Measurements from ENCODE around the gene MRPL41. TPM values are rescaled to one million over a fixed set of nuclear protein-coding genes. Genes with fewer than 3 reads are reported as not detected.
A peak's percentile ranks its signal among the peaks of the same experiment; 100 is the strongest.
"Not testable (repeated sequence)": the region's sequence is repeated elsewhere in the genome, so short reads cannot be mapped to it uniquely, and the experiment has no call there.

MRPL41 gene
- total and polyA plus RNA-seq, 2 donors from 2014 or later, result 47.3 to 150 TPM

DNA sequence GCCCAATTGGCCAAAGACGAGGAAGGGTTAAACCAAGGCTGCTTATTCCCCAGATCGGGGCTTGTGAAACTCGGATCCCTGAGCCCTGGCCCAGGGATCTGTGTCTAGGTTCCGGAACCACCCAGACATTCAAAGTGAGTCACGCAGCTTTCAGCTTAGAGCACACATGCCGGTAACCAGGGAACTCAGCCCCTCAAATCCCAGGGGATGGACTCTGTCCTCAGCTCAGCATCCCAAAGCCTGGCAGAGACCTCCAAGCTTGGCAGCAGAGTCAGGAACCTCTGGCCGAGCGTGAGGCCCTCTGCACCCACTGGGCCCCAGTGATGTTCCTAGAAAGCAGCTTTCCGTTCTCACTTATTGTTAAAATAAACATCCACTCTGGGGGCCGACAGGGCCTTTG, 6.6 kb upstream of the MRPL41 start:
- intact Hi-C loops (cut with DNase I), result no loop called here
- no peaks in the 10 kb centered on the region for H3K27me3 ChIP-seq (ENCODE audit: control insufficient read depth, insufficient read depth, low read length)
- no peak overlapping the region for H3K9ac ChIP-seq (ENCODE audit: low read length in 3 of 3)
- no peak for TF ChIP-seq CTCF (IDR thresholded peaks at IDR 0.05; ENCODE audit: borderline replicate concordance, extremely low read depth, insufficient read depth)
- DNase-seq (no peak), FAIRE-seq (no peak)
- H3K36me3 ChIP-seq (ENCODE audit: control insufficient read depth in 2 of 3, insufficient read depth in 3 of 3, low read length in 3 of 3), result no peaks in the 10 kb centered on the region
- H3K27ac ChIP-seq (ENCODE audit: low read depth in 2 of 2, low read length in 2 of 2), result no peak overlapping the region
- H3K9me3 ChIP-seq (ENCODE audit: control insufficient read depth in 2 of 3, insufficient read depth in 1 of 3, low read length in 3 of 3), result no peaks in the 10 kb centered on the region
- H3K4me1 ChIP-seq (ENCODE audit: control insufficient read depth in 2 of 3, insufficient read depth in 2 of 3, low read depth in 1 of 3, low read length in 3 of 3), result peaks cover 0 to 6% (median 0%) of the 10 kb centered on the region in 3 donors
- no peak overlapping the region for H3K4me3 ChIP-seq (ENCODE audit: low read length in 3 of 3)

- Histone ChIP-seq H3K9me3 (ENCODE audit: control insufficient read depth in 2 of 3, insufficient read depth in 1 of 3, low read length in 3 of 3) (no peaks in the 10 kb centered on the region), H3K4me3 (ENCODE audit: low read length in 3 of 3) (no peak overlapping the region), H3K27ac (ENCODE audit: low read depth in 2 of 2, low read length in 2 of 2) (no peak overlapping the region), H3K9ac (ENCODE audit: low read length in 3 of 3) (no peak overlapping the region), H3K27me3 (ENCODE audit: control insufficient read depth, insufficient read depth, low read length) (no peaks in the 10 kb centered on the region), H3K4me1 (ENCODE audit: control insufficient read depth in 2 of 3, insufficient read depth in 2 of 3, low read depth in 1 of 3, low read length in 3 of 3) (peaks cover 0 to 11% (median 5%) of the 10 kb centered on the region in 3 donors), H3K36me3 (ENCODE audit: control insufficient read depth in 2 of 3, insufficient read depth in 3 of 3, low read length in 3 of 3) (no peaks in the 10 kb centered on the region)
- FAIRE-seq (no peak), DNase-seq (peak in 1 of 5 donors; percentile 51)
- intact Hi-C loops (cut with DNase I), result no loop called here
- TF ChIP-seq CTCF (IDR thresholded peaks at IDR 0.05; ENCODE audit: borderline replicate concordance, extremely low read depth, insufficient read depth), result no peak
Observed at GRCh38 chr9:137547687-137548543, 3.8 kb upstream of the MRPL41 start.

GRCh38 chr9:137550231-137550621, 1.5 kb upstream of the MRPL41 start, which contains the start of gene PNPLA7:
PNPLA7 (minus strand) TSS chr9:137550402; CDS start chr9:137550197, 205 bp downstream.
- peak within 1 kb of the TSS; percentile 63 to 86 for H3K27ac ChIP-seq (ENCODE audit: low read depth in 2 of 2, low read length in 2 of 2)
- peak; percentile 89 to 96 (median 92) for DNase-seq
- H3K36me3 ChIP-seq (ENCODE audit: control insufficient read depth in 2 of 3, insufficient read depth in 3 of 3, low read length in 3 of 3), result peaks cover 0 to 5% (median 3%) of the 10 kb centered on the region in 3 donors
- peak within 1 kb of the TSS in 1 of 3 donors; percentile 6 for H3K9ac ChIP-seq (ENCODE audit: low read length in 3 of 3)
- no peaks in the 10 kb centered on the region for H3K27me3 ChIP-seq (ENCODE audit: control insufficient read depth, insufficient read depth, low read length)
- peak; percentile 19 for FAIRE-seq
- H3K9me3 ChIP-seq (ENCODE audit: control insufficient read depth in 2 of 3, insufficient read depth in 1 of 3, low read length in 3 of 3), result no peaks in the 10 kb centered on the region
- peak within 1 kb of the TSS; percentile 31 to 61 (median 36) for H3K4me3 ChIP-seq (ENCODE audit: low read length in 3 of 3)
- peaks cover 0 to 11% (median 5%) of the 10 kb centered on the region in 3 donors for H3K4me1 ChIP-seq (ENCODE audit: control insufficient read depth in 2 of 3, insufficient read depth in 2 of 3, low read depth in 1 of 3, low read length in 3 of 3)
- intact Hi-C loops (cut with DNase I), result no loop called here
- no peak for TF ChIP-seq CTCF (IDR thresholded peaks at IDR 0.05; ENCODE audit: borderline replicate concordance, extremely low read depth, insufficient read depth)

DNA sequence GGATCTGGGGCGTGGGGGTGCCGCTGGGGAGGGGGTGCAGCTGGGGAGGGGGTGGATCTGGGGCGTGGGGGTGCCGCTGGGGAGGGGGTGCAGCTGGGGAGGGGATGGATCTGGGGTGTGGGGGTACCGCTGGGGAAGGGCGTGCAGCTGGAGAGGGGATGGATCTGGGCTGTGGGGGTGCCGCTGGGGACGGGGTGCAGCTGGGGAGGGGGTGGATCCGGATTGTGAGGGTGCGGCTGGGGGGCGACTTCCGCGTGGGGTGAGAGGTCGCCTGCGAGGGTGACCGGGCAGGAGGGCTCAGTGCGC, 768 bp upstream of the MRPL41 start:
- peaks cover 0 to 11% (median 5%) of the 10 kb centered on the region in 3 donors for H3K4me1 ChIP-seq (ENCODE audit: control insufficient read depth in 2 of 3, insufficient read depth in 2 of 3, low read depth in 1 of 3, low read length in 3 of 3)
- not testable (repeated sequence) for H3K9ac ChIP-seq (ENCODE audit: low read length in 3 of 3)

More for the DNA sequence above, 768 bp upstream of the MRPL41 start:
- FAIRE-seq; H3K36me3 ChIP-seq (ENCODE audit: control insufficient read depth in 2 of 3, insufficient read depth in 3 of 3, low read length in 3 of 3); intact Hi-C loops (cut with DNase I); H3K9me3 ChIP-seq (ENCODE audit: control insufficient read depth in 2 of 3, insufficient read depth in 1 of 3, low read length in 3 of 3); H3K27me3 ChIP-seq (ENCODE audit: control insufficient read depth, insufficient read depth, low read length): not testable (repeated sequence)
- DNase-seq, result peak in 2 of 5 donors; percentile 82 to 86
- H3K4me3 ChIP-seq (ENCODE audit: low read length in 3 of 3), result peak overlapping the region; percentile 31 to 61 (median 36)
- H3K27ac ChIP-seq (ENCODE audit: low read depth in 2 of 2, low read length in 2 of 2), result peak overlapping the region; percentile 63 to 86

Measured in kidney (tissue), 14 donors.